HepG2 (cell line): ENCODE results near the gene GABRG3. TPM values are rescaled to one million over a fixed set of nuclear protein-coding genes. Genes with fewer than 3 reads are reported as not detected.

ENCODE experiments used
- ATAC-seq: fragments of 200-7000 bp; cut with Tn5 transposase; 3 replicates; pipeline ENCODE4 v1.9.1; 2020; ENCODE audit warnings: mild to moderate bottlenecking, moderate library complexity
- BruUV-seq: library from RNA; stranded (reverse); fragments of 400-500 nt; replicated peaks from 2 replicates; lab custom pipeline; 2021; lab: Mats Ljungman, UMichigan
- CTCF ChIA-PET: fragments of 300-600 bp; formaldehyde crosslinking; extraction: SDS; loops from one replicate; lab custom pipeline; 2021; ENCODE audit warnings: low total read pairs, inconsistent platforms, low intra/inter-chr PET ratio; lab: Yijun Ruan, JAX
- POLR2A ChIA-PET: fragments of 350-600 bp; sonication (Branson Sonifier 250); formaldehyde crosslinking; loops from one replicate; lab custom pipeline; 2020; ENCODE audit warnings: antibody characterized with exemption, inconsistent platforms; lab: Yijun Ruan, JAX
- DNase-seq: peaks from one replicate; pipeline ENCODE4 v3.0.0-alpha.2; 2015; ENCODE audit warnings: low spot score
- FAIRE-seq: peaks from 3 replicates; lab custom pipeline; 2011; peaks lifted over from hg19 to GRCh38; lab: Jason Lieb, UNC
- H2AFZ ChIP-seq: one replicate; pipeline ENCODE4 v1.6.1; 2011; ENCODE audit warnings: low read length, inconsistent platforms
- H3K27ac ChIP-seq: fragments of 300-600 bp; 3 replicates; pipeline ENCODE4 v1.8.0; 2011; ENCODE audit warnings: mixed run types, mild to moderate bottlenecking, mixed read lengths, low read length, inconsistent platforms; ENCODE audit not compliant: insufficient read depth; ENCODE audit errors: extremely low read length
- H3K27me3 ChIP-seq, 2 experiments: fragments of 200-600 bp in 1 of 2; 2 replicates in 1 of 2; 3 replicates in 1 of 2; pipeline versions ENCODE4 v1.6.0 to v1.8.0; 2011; ENCODE audit warnings: low read length in 2 of 2, mild to moderate bottlenecking in 2 of 2, moderate library complexity in 2 of 2, inconsistent platforms in 1 of 2; ENCODE audit not compliant: insufficient read depth in 2 of 2, control insufficient read depth in 1 of 2
- H3K36me3 ChIP-seq, 2 experiments: fragments of 200-600 bp in 1 of 2; replicated peaks in 1 of 2; 2 replicates in 1 of 2; 3 replicates in 1 of 2; pipeline versions ENCODE4 v1.5.1 to v1.8.0; 2011; ENCODE audit warnings: low read length in 2 of 2, inconsistent platforms in 1 of 2; ENCODE audit not compliant: insufficient read depth in 2 of 2, control insufficient read depth in 1 of 2
- H3K4me1 ChIP-seq: 2 replicates; pipeline ENCODE4 v1.5.1; 2012; ENCODE audit warnings: low read length, inconsistent platforms; ENCODE audit not compliant: insufficient read depth
- H3K4me2 ChIP-seq: 2 replicates; pipeline ENCODE4 v1.6.0; 2011; ENCODE audit warnings: low read depth, low read length, inconsistent platforms
- H3K4me3 ChIP-seq, 3 experiments: fragments of 200-600 bp in 1 of 3; sonication (generic), shearing (Covaris generic) in 1 of 3; replicated peaks in 1 of 3; 2 replicates each; pipeline ENCODE4 v1.5.1; 2011 to 2016; ENCODE audit warnings: low read length in 3 of 3, inconsistent platforms in 2 of 3, low read depth in 2 of 3, mild to moderate bottlenecking in 2 of 3, control low read depth in 1 of 3, mixed read lengths in 1 of 3; ENCODE audit not compliant: insufficient read depth in 1 of 3
- H3K79me2 ChIP-seq: one replicate; pipeline ENCODE4 v1.6.1; 2011; ENCODE audit warnings: low read length, inconsistent platforms; ENCODE audit not compliant: insufficient read depth
- H3K9ac ChIP-seq: 2 replicates; pipeline ENCODE4 v1.6.0; 2011; ENCODE audit warnings: mild to moderate bottlenecking, low read depth, low read length, inconsistent platforms; ENCODE audit not compliant: insufficient read depth
- H3K9me3 ChIP-seq: 2 replicates; pipeline ENCODE4 v1.5.1; 2012; ENCODE audit warnings: mild to moderate bottlenecking, low read length
- H4K20me1 ChIP-seq: 2 replicates; pipeline ENCODE4 v1.6.0; 2011; ENCODE audit warnings: inconsistent platforms, mild to moderate bottlenecking, low read length, moderate library complexity; ENCODE audit not compliant: insufficient read depth
- ATM ChIP-seq: fragments of 450-650 bp; IDR thresholded peaks from 2 replicates; pipeline ENCODE4 v1.7.1; 2017; ENCODE audit warnings: mild to moderate bottlenecking, borderline replicate concordance
- CHD2 ChIP-seq: IDR thresholded peaks from 2 replicates; pipeline ENCODE4 v1.6.1; 2011; ENCODE audit warnings: low read depth, low read length, improper control_type of control experiment
- GATAD1 ChIP-seq: IDR thresholded peaks from 2 replicates; pipeline ENCODE4 v1.6.1; 2016; ENCODE audit warnings: missing genetic modification reagents, missing compliant biosample characterization
- HES4 ChIP-seq: sonication (generic); formaldehyde crosslinking; IDR thresholded peaks from 2 replicates; pipeline ENCODE4 v1.9.0; 2021; ENCODE audit warnings: mild to moderate bottlenecking, missing genetic modification reagents, borderline replicate concordance
- HOXA9 ChIP-seq: sonication (generic); formaldehyde crosslinking; IDR thresholded peaks from 2 replicates; pipeline ENCODE4 v1.8.1; 2022; ENCODE audit warnings: missing genetic modification reagents, mild to moderate bottlenecking, moderate library complexity, borderline replicate concordance
- RFXANK ChIP-seq: IDR thresholded peaks from 2 replicates; pipeline ENCODE4 v1.6.1; 2016
- TAF1 ChIP-seq: sonication (generic); formaldehyde crosslinking; IDR thresholded peaks from 2 replicates; pipeline ENCODE4 v1.4.0; 2020; ENCODE audit warnings: missing genetic modification reagents
- TCF12 ChIP-seq, 2 experiments: fragments of 450-650 bp in 1 of 2; sonication (generic) in 1 of 2; formaldehyde crosslinking in 1 of 2; IDR thresholded peaks; 2 replicates each; pipeline versions ENCODE4 v1.6.1 to v1.8.0; 2017 to 2022; ENCODE audit warnings: antibody characterized with exemption in 1 of 2, mild to moderate bottlenecking in 1 of 2, missing genetic modification reagents in 1 of 2, moderate library complexity in 1 of 2
- ZNF124 ChIP-seq: sonication (generic); formaldehyde crosslinking; IDR thresholded peaks from 2 replicates; pipeline ENCODE4 v1.4.0; 2020; ENCODE audit warnings: missing genetic modification reagents
- ZNF143 ChIP-seq: sonication (generic); formaldehyde crosslinking; IDR thresholded peaks from 2 replicates; pipeline ENCODE4 v1.4.0; 2020; ENCODE audit warnings: missing genetic modification reagents
- ZNF672 ChIP-seq: sonication (generic); formaldehyde crosslinking; IDR thresholded peaks from 2 replicates; pipeline ENCODE4 v1.8.1; 2022; ENCODE audit warnings: missing genetic modification reagents
- WGBS: methylation state at CpG from one replicate; pipeline ENCODE4 v1.1.6; 2017; ENCODE audit warnings: low lambda C conversion rate; 5-methylcytosine and 5-hydroxymethylcytosine counted together
- in situ Hi-C: cut with HindIII; loops from 2 replicates; pipeline ENCODE4 v1.10.0; 2017; ENCODE audit warnings: low pct_unique_long_range_greater_than_20kb; ENCODE audit not compliant: extremely low pct_ligation_motif_present
- intact Hi-C: fragments of 100-400 bp; cut with micrococcal nuclease; formaldehyde crosslinking; loops from one replicate; pipeline ENCODE4 v1.10.0; 2022; ENCODE audit not compliant: unreplicated experiment
- polyA plus RNA-seq, 8 experiments: library from polyadenylated mRNA; depleted of rRNA in 3 of 8; stranded (reverse) in 7 of 8; unstranded in 1 of 8; fragments of >200 nt; fragmentation: Illumina TruSeq in 4 of 8; extraction: Trizol in 4 of 8; gene quantifications; 2 replicates each; pipeline versions ENCODE4 v1.2.1 to v1.2.3, GENCODE V29; 2011 to 2016; ENCODE audit warnings: low read depth in 4 of 8, missing spikeins in 1 of 8, mixed read lengths in 1 of 8; ENCODE audit not compliant: insufficient read depth in 1 of 8
- total RNA-seq, 5 experiments: library from RNA; depleted of rRNA; stranded (reverse); fragments of >200 nt; fragmentation: Illumina TruSeq; extraction: Trizol; gene quantifications; 2 replicates each; pipeline ENCODE4 v1.2.3, GENCODE V29; 2016; ENCODE audit warnings: low read depth in 1 of 5
- TF ChIP-seq, protein P1 (sequence below): sonication (generic); formaldehyde crosslinking; IDR thresholded peaks from 2 replicates; pipeline ENCODE4 v1.4.0; 2020; ENCODE audit warnings: missing genetic modification reagents
- TF ChIP-seq, protein P2 (sequence below): sonication (generic); formaldehyde crosslinking; IDR thresholded peaks from 2 replicates; pipeline ENCODE4 v1.4.0; 2020; ENCODE audit warnings: mild to moderate bottlenecking, missing genetic modification reagents
- TF ChIP-seq, protein P3 (sequence below): sonication (generic); formaldehyde crosslinking; IDR thresholded peaks from 2 replicates; pipeline ENCODE4 v1.5.0; 2020; ENCODE audit warnings: mild to moderate bottlenecking, missing genetic modification reagents

Gene GABRG3
- total and polyA plus RNA-seq, 2 of the 13 experiments (the other 11 are each of a cell fraction or from before 2014, with no cell fraction given): not detected

DNA sequence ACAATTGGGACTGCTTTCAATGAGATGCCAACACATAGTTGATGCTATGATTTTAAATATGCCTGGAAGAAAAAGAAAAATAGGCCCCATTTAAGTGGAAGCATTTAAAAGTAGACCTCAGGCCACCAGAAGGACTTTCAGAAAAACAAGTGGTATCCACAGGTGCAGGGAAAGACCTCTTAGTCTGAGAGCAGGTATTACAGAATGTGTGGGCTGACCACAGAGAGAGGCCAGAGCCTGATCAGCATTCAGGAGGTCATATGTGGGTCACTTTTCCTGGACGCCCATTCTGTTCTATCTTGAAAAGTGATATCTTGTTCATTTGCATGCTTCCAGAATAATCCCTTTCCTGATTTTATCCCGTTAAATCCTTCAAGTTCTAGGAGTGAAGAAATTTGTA lies 95.5 kb downstream of the GABRG3 start:
- no peaks in the 10 kb centered on the region for H3K4me1 ChIP-seq
- H3K4me2 ChIP-seq: no peak overlapping the region
- POLR2A ChIA-PET: no interaction called here
- no peaks in the 10 kb centered on the region for H3K36me3 ChIP-seq
- no peaks in the 10 kb centered on the region for H3K79me2 ChIP-seq
- FAIRE-seq: no peak
- intact Hi-C loops (no loop called here), in situ Hi-C loops (loop anchor here (10.0 kb wide), 1 partner anchor 288 kb away; no protein-coding TSS in a partner anchor)
- peaks cover 0 to 3% of the 10 kb centered on the region in 2 experiments; a peak in 1 of 5 replicates for H3K27me3 ChIP-seq
- H4K20me1 ChIP-seq: no peaks in the 10 kb centered on the region
- no peak overlapping the region for H3K4me3 ChIP-seq
- no peak overlapping the region for H3K27ac ChIP-seq
- DNase-seq: no peak
- no peak overlapping the region for H2AFZ ChIP-seq
- WGBS: 0% methylated on average over 2 of the region's 2 CpGs
- no peak for TF ChIP-seq ZNF124 (CRISPR knock-in tag)
- no peak for TF ChIP-seq HES4 (CRISPR knock-in tag)
- no peak for TF ChIP-seq TCF12 (IDR thresholded peaks at IDR 0.05)
- no peak for TF ChIP-seq TCF12 (CRISPR knock-in tag; IDR thresholded peaks at IDR 0.05)
- no peak for TF ChIP-seq RFXANK
- TF ChIP-seq TAF1: no peak
- no peak for TF ChIP-seq CHD2
- TF ChIP-seq, protein P1, sequence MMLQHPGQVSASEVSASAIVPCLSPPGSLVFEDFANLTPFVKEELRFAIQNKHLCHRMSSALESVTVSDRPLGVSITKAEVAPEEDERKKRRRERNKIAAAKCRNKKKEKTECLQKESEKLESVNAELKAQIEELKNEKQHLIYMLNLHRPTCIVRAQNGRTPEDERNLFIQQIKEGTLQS (CRISPR knock-in tag): no peak
- no peak for TF ChIP-seq ZNF143 (CRISPR knock-in tag)
- TF ChIP-seq, protein P2, sequence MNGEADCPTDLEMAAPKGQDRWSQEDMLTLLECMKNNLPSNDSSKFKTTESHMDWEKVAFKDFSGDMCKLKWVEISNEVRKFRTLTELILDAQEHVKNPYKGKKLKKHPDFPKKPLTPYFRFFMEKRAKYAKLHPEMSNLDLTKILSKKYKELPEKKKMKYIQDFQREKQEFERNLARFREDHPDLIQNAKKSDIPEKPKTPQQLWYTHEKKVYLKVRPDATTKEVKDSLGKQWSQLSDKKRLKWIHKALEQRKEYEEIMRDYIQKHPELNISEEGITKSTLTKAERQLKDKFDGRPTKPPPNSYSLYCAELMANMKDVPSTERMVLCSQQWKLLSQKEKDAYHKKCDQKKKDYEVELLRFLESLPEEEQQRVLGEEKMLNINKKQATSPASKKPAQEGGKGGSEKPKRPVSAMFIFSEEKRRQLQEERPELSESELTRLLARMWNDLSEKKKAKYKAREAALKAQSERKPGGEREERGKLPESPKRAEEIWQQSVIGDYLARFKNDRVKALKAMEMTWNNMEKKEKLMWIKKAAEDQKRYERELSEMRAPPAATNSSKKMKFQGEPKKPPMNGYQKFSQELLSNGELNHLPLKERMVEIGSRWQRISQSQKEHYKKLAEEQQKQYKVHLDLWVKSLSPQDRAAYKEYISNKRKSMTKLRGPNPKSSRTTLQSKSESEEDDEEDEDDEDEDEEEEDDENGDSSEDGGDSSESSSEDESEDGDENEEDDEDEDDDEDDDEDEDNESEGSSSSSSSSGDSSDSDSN (CRISPR knock-in tag): no peak
- TF ChIP-seq, protein P3, sequence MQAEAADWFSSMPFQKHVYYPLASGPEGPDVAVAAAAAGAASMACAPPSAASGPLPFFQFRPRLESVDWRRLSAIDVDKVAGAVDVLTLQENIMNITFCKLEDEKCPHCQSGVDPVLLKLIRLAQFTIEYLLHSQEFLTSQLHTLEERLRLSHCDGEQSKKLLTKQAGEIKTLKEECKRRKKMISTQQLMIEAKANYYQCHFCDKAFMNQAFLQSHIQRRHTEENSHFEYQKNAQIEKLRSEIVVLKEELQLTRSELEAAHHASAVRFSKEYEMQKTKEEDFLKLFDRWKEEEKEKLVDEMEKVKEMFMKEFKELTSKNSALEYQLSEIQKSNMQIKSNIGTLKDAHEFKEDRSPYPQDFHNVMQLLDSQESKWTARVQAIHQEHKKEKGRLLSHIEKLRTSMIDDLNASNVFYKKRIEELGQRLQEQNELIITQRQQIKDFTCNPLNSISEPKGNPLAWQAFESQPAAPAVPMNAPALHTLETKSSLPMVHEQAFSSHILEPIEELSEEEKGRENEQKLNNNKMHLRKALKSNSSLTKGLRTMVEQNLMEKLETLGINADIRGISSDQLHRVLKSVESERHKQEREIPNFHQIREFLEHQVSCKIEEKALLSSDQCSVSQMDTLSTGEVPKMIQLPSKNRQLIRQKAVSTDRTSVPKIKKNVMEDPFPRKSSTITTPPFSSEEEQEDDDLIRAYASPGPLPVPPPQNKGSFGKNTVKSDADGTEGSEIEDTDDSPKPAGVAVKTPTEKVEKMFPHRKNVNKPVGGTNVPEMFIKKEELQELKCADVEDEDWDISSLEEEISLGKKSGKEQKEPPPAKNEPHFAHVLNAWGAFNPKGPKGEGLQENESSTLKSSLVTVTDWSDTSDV (CRISPR knock-in tag): no peak
- TF ChIP-seq HOXA9 (CRISPR knock-in tag): no peak
- TF ChIP-seq GATAD1: no peak
- TF ChIP-seq ATM: no peak
- TF ChIP-seq ZNF672 (CRISPR knock-in tag): no peak
- no peak for ATAC-seq
- H3K9me3 ChIP-seq: no peaks in the 10 kb centered on the region; the same call in 1 of the 2 replicates
- no peak overlapping the region for H3K9ac ChIP-seq
- CTCF ChIA-PET: no interaction called here
- BruUV-seq: no TSS peak
